Stimulated activated CD8-positive, alpha-beta memory T cell treated with anti-CD3 and anti-CD28 coated beads, Interleukin-7, amount 100 ng/mL, for 1 hour (primary cell): ENCODE measurements around the gene PRKAR1B.

Source experiments
- DNase-seq, 2 donors: peaks; one replicate each; pipeline ENCODE4 v3.0.0-alpha.2; 2020; ENCODE audit warnings: low read depth in 2 of 2

The PRKAR1B gene

GRCh38 chr7:510782-511281, 216.2 kb downstream of the PRKAR1B start:
- DNase-seq: no peak

GRCh38 chr7:510131-510481, 217.0 kb downstream of the PRKAR1B start:
- no peak for DNase-seq

- DNase-seq: no peak
Measured at GRCh38 chr7:509426-510130, 217.5 kb downstream of the PRKAR1B start.

- DNase-seq: no peak
Measured at GRCh38 chr7:508461-509170, 218.5 kb downstream of the PRKAR1B start.

- DNase-seq: no peak
Measured at GRCh38 chr7:507623-508300, 219.3 kb downstream of the PRKAR1B start.

GRCh38 chr7:506921-507622, 220.0 kb downstream of the PRKAR1B start:
- DNase-seq: no peak

GRCh38 chr7:506391-506831, 220.7 kb downstream of the PRKAR1B start:
- DNase-seq: no peak

GRCh38 chr7:505171-505570, 221.9 kb downstream of the PRKAR1B start:
- DNase-seq: no peak

GRCh38 chr7:504221-505111, 222.6 kb downstream of the PRKAR1B start:
- no peak for DNase-seq

- no peak for DNase-seq
Measured at GRCh38 chr7:503575-504111, 223.4 kb downstream of the PRKAR1B start.

- no peak for DNase-seq
Measured at GRCh38 chr7:502296-502695, 224.8 kb downstream of the PRKAR1B start.

- no peak for DNase-seq
Measured at GRCh38 chr7:501526-501925, 225.6 kb downstream of the PRKAR1B start.

- no peak for DNase-seq
Measured at GRCh38 chr7:500521-501420, 226.3 kb downstream of the PRKAR1B start.

GRCh38 chr7:499853-500485, 227.1 kb downstream of the PRKAR1B start:
- DNase-seq: no peak
